ENCODE data around the gene DOCK9.

DOCK9 gene

GRCh38 chr13:98879127-98879520, 98.7 kb downstream of the DOCK9 start:
- no peak for TF ChIP-seq CTCF (conservative IDR thresholded peaks at IDR 0.05; ENCODE audit: low read depth, low read length)
- Histone ChIP-seq H3K4me3 (IDR thresholded peaks at IDR 0.05; ENCODE audit: insufficient read depth, low read depth, low read length) (no peak overlapping the region), H3K4me1 (ENCODE audit: low read depth, poor library complexity, severe bottlenecking) (peaks cover 23% of the 10 kb centered on the region), H4K20me1 (ENCODE audit: insufficient read depth) (no peaks in the 10 kb centered on the region), H3K27ac (no peak overlapping the region), H3K27me3 (ENCODE audit: insufficient read depth, low read depth) (no peaks in the 10 kb centered on the region), H3K79me2 (ENCODE audit: insufficient read depth, low read depth) (no peaks in the 10 kb centered on the region), H3K36me3 (ENCODE audit: insufficient read depth) (no peaks in the 10 kb centered on the region), H2AFZ (ENCODE audit: low read depth) (no peak overlapping the region), H3K4me2 (no peak overlapping the region), H3K9ac (no peak overlapping the region)

GRCh38 chr13:98878486-98879126, 99.3 kb downstream of the DOCK9 start:
- no peak overlapping the region for H3K4me3 ChIP-seq (IDR thresholded peaks at IDR 0.05; ENCODE audit: insufficient read depth, low read depth, low read length)
- no peaks in the 10 kb centered on the region for H3K79me2 ChIP-seq (ENCODE audit: insufficient read depth, low read depth)
- no peak overlapping the region for H3K9ac ChIP-seq
- TF ChIP-seq CTCF (conservative IDR thresholded peaks at IDR 0.05; ENCODE audit: low read depth, low read length), result no peak
- H3K4me1 ChIP-seq (ENCODE audit: low read depth, poor library complexity, severe bottlenecking), result peaks cover 23% of the 10 kb centered on the region
- no peaks in the 10 kb centered on the region for H3K36me3 ChIP-seq (ENCODE audit: insufficient read depth)
- no peak overlapping the region for H2AFZ ChIP-seq (ENCODE audit: low read depth)
- H3K27ac ChIP-seq, result no peak overlapping the region
- no peaks in the 10 kb centered on the region for H3K27me3 ChIP-seq (ENCODE audit: insufficient read depth, low read depth)
- no peak overlapping the region for H3K4me2 ChIP-seq
- no peaks in the 10 kb centered on the region for H4K20me1 ChIP-seq (ENCODE audit: insufficient read depth)

- Histone ChIP-seq H3K4me3 (IDR thresholded peaks at IDR 0.05; ENCODE audit: insufficient read depth, low read depth, low read length) (no peak overlapping the region), H3K27ac (no peak overlapping the region), H3K9ac (no peak overlapping the region), H3K4me2 (no peak overlapping the region), H3K36me3 (ENCODE audit: insufficient read depth) (no peaks in the 10 kb centered on the region), H2AFZ (ENCODE audit: low read depth) (no peak overlapping the region), H3K4me1 (ENCODE audit: low read depth, poor library complexity, severe bottlenecking) (peaks cover 23% of the 10 kb centered on the region), H4K20me1 (ENCODE audit: insufficient read depth) (no peaks in the 10 kb centered on the region), H3K79me2 (ENCODE audit: insufficient read depth, low read depth) (no peaks in the 10 kb centered on the region), H3K27me3 (ENCODE audit: insufficient read depth, low read depth) (no peaks in the 10 kb centered on the region)
- no peak for TF ChIP-seq CTCF (conservative IDR thresholded peaks at IDR 0.05; ENCODE audit: low read depth, low read length)
Observed at GRCh38 chr13:98877936-98878335, 99.9 kb downstream of the DOCK9 start.

GRCh38 chr13:98877466-98877865, 100.4 kb downstream of the DOCK9 start:
- Histone ChIP-seq H3K79me2 (ENCODE audit: insufficient read depth, low read depth) (no peaks in the 10 kb centered on the region), H3K4me3 (IDR thresholded peaks at IDR 0.05; ENCODE audit: insufficient read depth, low read depth, low read length) (no peak overlapping the region), H3K36me3 (ENCODE audit: insufficient read depth) (no peaks in the 10 kb centered on the region), H3K4me2 (no peak overlapping the region), H2AFZ (ENCODE audit: low read depth) (no peak overlapping the region), H3K27me3 (ENCODE audit: insufficient read depth, low read depth) (no peaks in the 10 kb centered on the region), H3K9ac (no peak overlapping the region), H3K4me1 (ENCODE audit: low read depth, poor library complexity, severe bottlenecking) (peaks cover 23% of the 10 kb centered on the region), H3K27ac (no peak overlapping the region), H4K20me1 (ENCODE audit: insufficient read depth) (no peaks in the 10 kb centered on the region)
- TF ChIP-seq CTCF (conservative IDR thresholded peaks at IDR 0.05; ENCODE audit: low read depth, low read length), result no peak
